SK-N-DZ (cell line): Measurements from ENCODE around the gene CRYGS. TPM values are rescaled to one million over a fixed set of nuclear protein-coding genes. Genes with fewer than 3 reads are reported as not detected.
"Not testable (repeated sequence)": the region's sequence is repeated elsewhere in the genome, so short reads cannot be mapped to it uniquely, and the experiment has no call there.

ENCODE experiments used
- DNase-seq: peaks from one replicate; pipeline ENCODE4 v3.0.0-alpha.2; 2015; ENCODE audit warnings: low spot score
- polyA plus RNA-seq, 2 experiments: library from polyadenylated mRNA; depleted of rRNA; stranded (reverse); fragments of >200 nt; gene quantifications; 2 replicates each; pipeline ENCODE4 v1.2.3, GENCODE V29; 2014

CRYGS gene
- 1.3 and 1.9 TPM in 2 replicates for polyA plus RNA-seq (2014; cell fraction: cytosol; rRNA removed)
- polyA plus RNA-seq (2014; cell fraction: nucleus; rRNA removed), result 10.8 and 19.4 TPM in 2 replicates

- no peak for DNase-seq
Observed at GRCh38 chr3:186544281-186544680, at the start of gene CRYGS. CRYGS (minus strand) TSS chr3:186544380; CDS start chr3:186544326, 54 bp downstream.

- no peak for DNase-seq
Observed at GRCh38 chr3:186593862-186594261, 49.7 kb upstream of the CRYGS start.

DNA sequence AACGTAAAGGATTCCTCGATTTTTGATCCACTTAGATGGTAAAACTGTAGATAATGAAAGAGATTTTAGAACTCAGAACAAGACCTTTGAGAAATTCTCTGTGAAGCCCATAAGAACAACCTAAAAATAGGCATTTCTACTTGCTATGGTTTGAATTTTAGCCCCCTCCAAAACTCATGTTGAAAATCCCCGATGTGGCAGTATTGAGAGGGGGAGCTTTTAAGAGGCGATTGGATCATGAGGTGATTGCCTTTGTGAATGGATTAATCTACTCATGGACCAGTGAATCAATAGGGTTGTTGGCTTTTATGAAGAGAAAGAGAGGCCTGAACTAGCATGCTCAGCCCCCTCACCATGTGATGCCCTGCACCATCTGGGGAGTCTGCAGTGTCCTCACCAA, 48.5 kb upstream of the CRYGS start:
- no peak for DNase-seq

GRCh38 chr3:186590580-186591295, 46.6 kb upstream of the CRYGS start:
- DNase-seq, result no peak

GRCh38 chr3:186589856-186590579, 45.8 kb upstream of the CRYGS start:
- DNase-seq, result no peak

DNA sequence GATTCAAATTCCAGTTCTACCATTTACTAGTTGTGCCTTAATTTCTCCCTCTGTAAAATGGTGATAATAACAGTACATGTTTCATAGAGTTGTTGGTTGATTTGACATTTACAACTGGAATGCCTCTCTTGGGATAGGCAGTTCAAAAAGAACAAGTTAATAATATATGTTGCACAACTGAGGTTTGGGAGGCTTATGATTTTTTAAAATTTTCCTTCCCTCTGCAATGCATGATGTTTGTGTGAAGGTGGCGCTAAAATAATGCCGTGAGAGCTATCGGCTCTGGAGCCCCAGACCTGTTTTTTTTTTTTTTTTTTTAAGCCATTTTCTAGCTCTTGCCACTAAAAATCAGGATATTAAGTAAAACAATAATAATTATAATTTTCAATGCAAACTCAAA, 44.9 kb upstream of the CRYGS start:
- DNase-seq, result no peak

- no peak for DNase-seq
Observed at GRCh38 chr3:186588632-186589031, 44.5 kb upstream of the CRYGS start.

- DNase-seq, result no peak
Observed at GRCh38 chr3:186587183-186587582, 43.0 kb upstream of the CRYGS start.

DNA sequence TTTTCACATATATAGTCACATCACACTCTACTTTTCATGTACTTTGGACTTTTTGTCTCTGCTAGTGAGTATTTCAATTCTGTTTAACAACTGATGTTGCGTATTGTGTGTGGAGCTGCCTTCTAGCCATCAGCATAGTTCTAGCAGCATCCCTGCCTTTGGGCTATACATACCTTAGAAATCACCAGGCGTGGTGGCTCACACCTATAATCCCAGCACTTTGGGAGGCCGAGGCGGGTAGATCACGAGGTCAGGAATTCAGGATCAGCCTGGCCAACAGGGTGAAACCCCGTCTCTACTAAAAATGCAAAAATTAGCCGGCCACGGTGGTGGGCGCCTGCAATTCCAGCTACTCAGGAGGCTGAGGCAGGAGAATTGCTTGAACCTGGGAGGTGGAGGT, 42.1 kb upstream of the CRYGS start:
- not testable (repeated sequence) for DNase-seq

DNA sequence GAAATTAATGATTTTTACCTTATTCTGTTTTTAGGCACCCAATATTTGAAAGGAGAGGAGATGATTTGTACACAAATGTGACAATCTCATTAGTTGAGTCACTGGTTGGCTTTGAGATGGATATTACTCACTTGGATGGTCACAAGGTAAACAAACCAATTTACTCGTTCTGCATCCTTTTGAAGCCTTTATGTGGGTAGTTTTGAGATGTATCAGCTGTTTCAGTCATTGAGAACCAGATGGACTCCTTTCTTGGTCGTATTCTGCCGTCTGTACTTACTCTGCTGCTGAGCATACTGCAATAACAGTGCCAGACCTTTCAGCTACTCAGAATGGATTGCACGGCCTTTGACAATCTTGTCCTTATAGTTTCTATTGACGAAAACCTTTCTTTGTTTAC, 39.7 kb upstream of the CRYGS start:
- DNase-seq, result no peak

- DNase-seq, result no peak
Observed at GRCh38 chr3:186582541-186582940, 38.4 kb upstream of the CRYGS start.

- no peak for DNase-seq
Observed at GRCh38 chr3:186580785-186581184, 36.6 kb upstream of the CRYGS start.

DNA sequence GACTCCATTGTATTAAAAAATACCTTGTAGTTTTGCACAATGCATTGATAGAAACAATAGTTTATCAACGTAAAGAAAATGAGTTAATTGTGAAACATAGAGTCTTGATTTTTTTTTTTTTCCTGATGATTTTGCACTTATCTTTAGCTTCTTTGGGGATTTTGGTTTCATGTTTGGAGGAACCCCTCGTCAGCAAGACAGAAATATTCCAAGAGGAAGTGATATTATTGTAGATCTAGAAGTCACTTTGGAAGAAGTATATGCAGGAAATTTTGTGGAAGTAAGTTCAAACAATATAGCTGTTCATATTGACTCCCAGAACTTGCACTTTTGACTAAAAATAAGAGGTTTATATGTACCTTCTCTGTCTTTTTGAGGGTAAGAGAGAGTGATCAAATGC, 33.3 kb upstream of the CRYGS start:
- DNase-seq, result no peak

DNA sequence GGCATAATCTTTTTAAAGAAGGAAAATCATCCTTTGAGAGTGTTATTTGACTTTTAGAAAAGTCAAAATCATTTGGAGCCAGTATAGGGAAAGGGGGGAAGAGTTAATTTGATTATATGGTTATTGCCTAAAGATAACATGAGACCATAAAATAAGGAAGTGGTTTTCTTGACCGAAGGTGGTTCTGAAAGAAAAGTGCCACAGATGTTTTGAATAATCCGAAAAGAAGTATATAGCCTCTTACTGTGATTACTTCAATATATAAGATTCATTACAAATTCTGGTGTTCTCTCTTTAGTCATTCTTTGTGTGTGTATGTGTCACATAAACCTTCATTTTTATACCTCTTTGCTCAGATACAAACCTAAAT, 27.4 kb upstream of the CRYGS start:
- no peak for DNase-seq

DNA sequence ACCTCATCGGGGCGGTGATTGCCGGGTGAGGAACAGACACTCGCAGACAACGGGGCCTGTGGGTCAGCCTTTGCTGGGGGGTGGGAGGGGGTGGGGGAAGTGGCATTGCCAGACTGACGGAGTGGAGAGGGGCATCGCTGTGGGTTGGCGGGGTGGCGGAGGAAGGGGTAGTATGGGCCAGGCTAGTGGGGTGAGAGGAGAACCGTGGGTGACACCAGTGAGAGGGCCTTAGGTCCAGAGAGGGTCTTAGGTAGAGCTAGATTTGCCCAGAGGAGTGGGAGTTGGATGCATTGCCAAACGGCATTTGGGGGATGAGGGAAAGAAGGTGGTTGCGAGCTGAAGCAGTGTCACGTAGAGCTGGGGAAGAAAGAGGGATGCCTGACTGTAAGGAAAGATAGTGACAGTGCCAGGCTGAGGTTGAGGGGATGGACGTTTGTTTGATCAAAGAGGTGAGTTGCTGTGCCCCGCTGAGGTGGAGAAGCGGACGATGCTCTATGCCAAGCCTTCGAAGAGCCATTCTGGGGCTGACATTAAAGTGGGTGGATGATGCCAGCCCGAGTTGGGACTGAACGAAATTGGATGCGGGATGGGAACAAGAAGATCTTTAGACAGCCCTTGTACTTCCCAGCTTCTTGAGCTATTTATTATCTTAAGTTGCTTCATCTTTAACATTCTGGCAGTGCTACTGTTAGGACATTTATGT, 26.9 kb upstream of the CRYGS start:
- DNase-seq, result peak; percentile 15

GRCh38 chr3:186570096-186570940, 26.1 kb upstream of the CRYGS start, which contains the start of gene DNAJB11:
DNAJB11 (plus strand) TSS chr3:186570720; CDS start chr3:186570898, 178 bp downstream.
- DNase-seq, result peak; percentile 100

DNA sequence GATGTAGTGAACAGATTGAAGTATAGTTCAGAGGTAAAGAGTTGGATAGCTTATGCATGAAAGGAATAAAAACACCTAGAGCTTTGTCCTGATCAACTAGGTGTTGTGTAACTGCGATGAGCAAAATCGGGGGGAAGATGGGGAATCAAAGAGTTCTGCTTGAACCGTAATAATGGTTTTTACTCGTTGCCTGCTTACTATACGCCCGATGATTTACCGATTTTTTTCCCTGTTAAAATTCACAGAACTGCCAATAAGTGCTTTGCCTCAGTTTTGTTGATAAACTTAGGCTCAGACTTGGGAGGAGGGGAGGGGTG, 25.6 kb upstream of the CRYGS start:
- DNase-seq, result no peak

GRCh38 chr3:186569361-186569760, 25.2 kb upstream of the CRYGS start:
- DNase-seq, result peak; percentile 5

GRCh38 chr3:186567072-186567921, 23.1 kb upstream of the CRYGS start, which contains the start of gene TBCCD1:
TBCCD1 (minus strand) TSS chr3:186567339; CDS start chr3:186564329, 3,010 bp downstream.
- peak; percentile 91 for DNase-seq

GRCh38 chr3:186566772-186567071, 22.5 kb upstream of the CRYGS start:
- no peak for DNase-seq

DNA sequence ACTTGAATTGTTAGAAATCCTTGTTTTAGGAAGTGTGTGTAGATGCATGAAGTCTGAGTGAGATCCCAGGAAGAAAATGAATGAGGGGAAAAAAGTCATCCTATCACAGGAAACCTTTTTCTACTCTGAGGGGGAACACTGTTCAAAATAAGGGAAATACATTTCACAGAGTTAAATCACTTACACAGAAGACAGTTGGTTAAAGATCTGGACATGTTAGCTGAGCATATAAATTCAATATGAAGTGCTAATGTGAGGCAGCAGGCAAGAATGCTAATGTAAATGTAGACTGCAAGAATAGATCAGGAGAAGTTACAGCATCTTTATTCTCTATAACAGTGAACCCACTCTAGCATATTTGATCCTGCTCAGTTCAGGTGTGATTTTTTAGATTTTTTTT, 20.4 kb upstream of the CRYGS start:
- no peak for DNase-seq
